HFFc6 (cell line): ENCODE data around the gene EIF5B. TPM values are rescaled to one million over a fixed set of nuclear protein-coding genes. Genes with fewer than 3 reads are reported as not detected.

Experiments
- DNase-seq: peaks from one replicate; pipeline ENCODE4 v3.0.0-alpha.2; 2018
- H3K27ac Mint-ChIP-seq: 2 replicates; pipeline ENCODE4 v1.8.0; 2020; ENCODE audit warnings: mild to moderate bottlenecking, mixed read lengths
- H3K27me3 Mint-ChIP-seq: 2 replicates; pipeline ENCODE4 v1.8.0; 2021; ENCODE audit warnings: mild to moderate bottlenecking, moderate library complexity, mixed read lengths; ENCODE audit not compliant: insufficient read depth
- H3K36me3 Mint-ChIP-seq: 2 replicates; pipeline ENCODE4 v1.8.0; 2021; ENCODE audit warnings: low read depth, mixed read lengths
- H3K4me1 Mint-ChIP-seq: 2 replicates; pipeline ENCODE4 v1.8.0; 2020; ENCODE audit warnings: low read depth, mixed read lengths
- H3K4me3 Mint-ChIP-seq: 2 replicates; pipeline ENCODE4 v1.8.0; 2020; ENCODE audit warnings: mild to moderate bottlenecking, moderate library complexity, mixed read lengths
- H3K9me3 Mint-ChIP-seq: 2 replicates; pipeline ENCODE4 v1.8.0; 2020; ENCODE audit warnings: mild to moderate bottlenecking, mixed read lengths
- total RNA-seq, 6 experiments: library from RNA; stranded (reverse); fragmentation: NEBNext Ultra II Directional; extraction: Animal tissue kit (Norgen Biotek cat#: 25700); gene quantifications; 2 replicates in 1 of 6; 3 replicates in 5 of 6; pipeline ENCODE4 v1.2.3, GENCODE V29; 2021
- TF ChIP-seq, protein P1 (sequence below): fragments of 200-600 bp; sonication (generic); IDR thresholded peaks from 2 replicates; pipeline ENCODE4 v1.5.0; 2021; ENCODE audit warnings: antibody characterized with exemption, mild to moderate bottlenecking

Gene EIF5B
- total RNA-seq, 6 experiments from 2014 or later: 43.9 to 51.1 (median 47.8) TPM

DNA sequence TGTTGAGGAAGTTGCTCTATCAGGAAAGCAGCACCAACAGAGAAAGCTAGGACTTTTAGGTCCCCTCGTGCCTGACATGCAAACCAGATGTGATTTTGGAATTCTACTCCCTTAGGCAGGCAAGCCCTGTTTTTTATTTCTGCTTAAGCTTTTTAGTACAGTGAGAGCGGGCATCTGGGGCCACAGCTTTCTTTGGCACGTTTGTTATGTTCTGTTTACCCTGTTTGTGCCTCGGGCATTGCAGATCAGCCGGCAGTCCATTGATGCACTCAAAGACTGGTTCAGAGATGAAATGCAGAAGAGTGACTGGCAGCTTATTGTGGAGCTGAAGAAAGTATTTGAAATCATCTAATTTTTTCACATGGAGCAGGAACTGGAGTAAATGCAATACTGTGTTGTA, 61.9 kb downstream of the EIF5B start:
- no peak for DNase-seq
- H3K27ac Mint-ChIP-seq: peak overlapping the region; percentile 59
- H3K9me3 Mint-ChIP-seq: no peaks in the 10 kb centered on the region
- TF ChIP-seq, protein P1, sequence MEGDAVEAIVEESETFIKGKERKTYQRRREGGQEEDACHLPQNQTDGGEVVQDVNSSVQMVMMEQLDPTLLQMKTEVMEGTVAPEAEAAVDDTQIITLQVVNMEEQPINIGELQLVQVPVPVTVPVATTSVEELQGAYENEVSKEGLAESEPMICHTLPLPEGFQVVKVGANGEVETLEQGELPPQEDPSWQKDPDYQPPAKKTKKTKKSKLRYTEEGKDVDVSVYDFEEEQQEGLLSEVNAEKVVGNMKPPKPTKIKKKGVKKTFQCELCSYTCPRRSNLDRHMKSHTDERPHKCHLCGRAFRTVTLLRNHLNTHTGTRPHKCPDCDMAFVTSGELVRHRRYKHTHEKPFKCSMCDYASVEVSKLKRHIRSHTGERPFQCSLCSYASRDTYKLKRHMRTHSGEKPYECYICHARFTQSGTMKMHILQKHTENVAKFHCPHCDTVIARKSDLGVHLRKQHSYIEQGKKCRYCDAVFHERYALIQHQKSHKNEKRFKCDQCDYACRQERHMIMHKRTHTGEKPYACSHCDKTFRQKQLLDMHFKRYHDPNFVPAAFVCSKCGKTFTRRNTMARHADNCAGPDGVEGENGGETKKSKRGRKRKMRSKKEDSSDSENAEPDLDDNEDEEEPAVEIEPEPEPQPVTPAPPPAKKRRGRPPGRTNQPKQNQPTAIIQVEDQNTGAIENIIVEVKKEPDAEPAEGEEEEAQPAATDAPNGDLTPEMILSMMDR: no peak
- peaks cover 53% of the 10 kb centered on the region for H3K36me3 Mint-ChIP-seq
- H3K4me3 Mint-ChIP-seq: no peak overlapping the region
- H3K27me3 Mint-ChIP-seq: peaks cover 1% of the 10 kb centered on the region; the same call in 1 of the 2 replicates
- H3K4me1 Mint-ChIP-seq: peaks cover 60% of the 10 kb centered on the region

DNA sequence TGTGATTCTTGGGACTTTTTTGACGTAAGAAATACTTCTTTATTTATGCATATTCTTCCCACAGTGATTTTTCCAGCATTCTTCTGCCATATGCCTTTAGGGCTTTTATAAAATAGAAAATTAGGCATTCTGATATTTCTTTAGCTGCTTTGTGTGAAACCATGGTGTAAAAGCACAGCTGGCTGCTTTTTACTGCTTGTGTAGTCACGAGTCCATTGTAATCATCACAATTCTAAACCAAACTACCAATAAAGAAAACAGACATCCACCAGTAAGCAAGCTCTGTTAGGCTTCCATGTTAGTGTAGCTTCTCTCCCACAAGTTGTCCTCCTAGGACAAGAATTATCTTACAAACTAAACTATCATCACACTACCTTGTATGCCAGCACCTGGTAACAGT, 62.6 kb downstream of the EIF5B start:
- H3K4me3 Mint-ChIP-seq: no peak overlapping the region
- TF ChIP-seq, protein P1: no peak
- peak overlapping the region; percentile 59; the same call in 1 of the 2 replicates for H3K27ac Mint-ChIP-seq
- peaks cover 66% of the 10 kb centered on the region for H3K4me1 Mint-ChIP-seq
- peaks cover 58% of the 10 kb centered on the region for H3K36me3 Mint-ChIP-seq
- H3K9me3 Mint-ChIP-seq: no peaks in the 10 kb centered on the region
- DNase-seq: no peak
- H3K27me3 Mint-ChIP-seq: peaks cover 1% of the 10 kb centered on the region; the same call in 1 of the 2 replicates

DNA sequence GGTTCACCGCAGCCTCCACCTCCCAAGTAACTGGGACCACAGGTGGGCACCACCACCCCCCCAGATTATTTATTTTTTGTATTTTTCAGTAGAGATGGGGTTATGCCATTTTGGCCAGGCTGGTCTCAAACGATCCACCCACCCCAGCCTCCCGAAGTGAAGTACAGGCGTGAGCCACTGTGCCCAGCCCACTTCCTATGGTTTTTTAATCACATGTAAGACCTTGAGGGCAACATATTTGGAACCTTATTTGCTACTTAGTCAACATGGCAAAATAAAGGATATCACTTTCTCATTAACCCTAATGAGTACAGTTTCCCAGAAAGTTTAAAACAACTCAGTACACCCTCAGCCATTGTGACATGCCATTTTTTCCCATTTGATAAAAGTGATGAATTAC, 64.7 kb downstream of the EIF5B start:
- no peak overlapping the region; the same call in 1 of the 2 replicates for H3K27ac Mint-ChIP-seq
- H3K36me3 Mint-ChIP-seq: peaks cover 52% of the 10 kb centered on the region
- H3K27me3 Mint-ChIP-seq: peaks cover 1% of the 10 kb centered on the region; the same call in 1 of the 2 replicates
- H3K4me3 Mint-ChIP-seq: no peak overlapping the region
- peaks cover 57% of the 10 kb centered on the region for H3K4me1 Mint-ChIP-seq
- no peaks in the 10 kb centered on the region for H3K9me3 Mint-ChIP-seq
- TF ChIP-seq, protein P1: no peak
- no peak for DNase-seq

DNA sequence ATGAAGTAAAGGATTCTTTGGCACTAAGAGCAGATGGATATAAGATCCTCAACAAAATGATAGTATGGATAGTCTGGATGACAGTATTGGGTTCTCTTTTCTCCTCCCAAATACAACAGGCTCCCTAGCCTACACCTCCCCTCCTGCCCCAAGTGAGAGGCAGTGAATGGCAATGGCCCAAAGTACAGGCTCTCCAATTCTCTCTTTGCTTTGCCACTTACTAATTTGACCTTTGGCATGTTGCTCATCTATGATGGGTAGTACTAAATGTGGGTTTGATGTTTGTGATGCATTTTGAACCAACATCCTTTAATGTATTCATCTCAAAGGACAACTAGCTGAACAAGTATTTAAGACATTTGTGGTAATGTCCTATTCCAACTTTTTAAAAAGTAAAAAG, 65.9 kb downstream of the EIF5B start:
- H3K9me3 Mint-ChIP-seq: no peaks in the 10 kb centered on the region
- DNase-seq: peak; percentile 48
- TF ChIP-seq, protein P1: no peak
- H3K36me3 Mint-ChIP-seq: peaks cover 49% of the 10 kb centered on the region
- peaks cover 47% of the 10 kb centered on the region for H3K4me1 Mint-ChIP-seq
- H3K4me3 Mint-ChIP-seq: no peak overlapping the region
- H3K27me3 Mint-ChIP-seq: peaks cover 1% of the 10 kb centered on the region; the same call in 1 of the 2 replicates
- peak overlapping the region; percentile 32 for H3K27ac Mint-ChIP-seq

DNA sequence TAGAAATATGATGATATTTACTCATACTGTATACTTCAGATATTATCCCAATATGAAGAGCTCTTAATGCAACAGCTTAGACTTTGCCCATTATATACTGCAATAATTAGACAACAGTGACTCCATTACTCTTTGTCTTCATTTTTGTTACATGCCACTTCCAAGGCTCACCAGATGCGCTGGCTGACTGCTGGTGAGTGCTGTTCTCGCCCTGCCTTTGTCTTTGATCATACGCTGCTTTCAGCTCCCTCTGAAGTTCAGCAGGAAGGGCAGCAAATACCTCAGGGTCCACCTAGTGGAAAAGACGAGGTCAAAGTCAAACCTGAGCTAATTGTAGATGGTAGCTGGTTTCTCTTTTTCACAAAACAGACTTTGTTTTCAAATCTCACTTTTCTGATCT, 66.3 kb downstream of the EIF5B start:
- Mint-ChIP-seq H3K4me3 (0 out of 2 replicates have a peak overlapping the region, but pooled peaks have one; percentile 14), H3K4me1 (peaks cover 42% of the 10 kb centered on the region), H3K27me3 (peaks cover 1% of the 10 kb centered on the region; the same call in 1 of the 2 replicates), H3K27ac (peak overlapping the region; percentile 32), H3K9me3 (no peaks in the 10 kb centered on the region), H3K36me3 (peaks cover 45% of the 10 kb centered on the region)
- TF ChIP-seq, protein P1: peak; percentile 36
- DNase-seq: no peak
